GM23338 (cell line): ENCODE data around the gene DCAF7. TPM values are rescaled to one million over a fixed set of nuclear protein-coding genes. Genes with fewer than 3 reads are reported as not detected.

ENCODE experiments used
- CREB1 ChIP-seq: fragments of 250-450 bp; sonication (Bioruptor Pico); IDR thresholded peaks from 2 replicates; pipeline ENCODE4 v1.5.0; 2020; ENCODE audit warnings: low read depth, mild to moderate bottlenecking, moderate library complexity
- EZH2phosphoT487 ChIP-seq: fragments of 200-600 bp; sonication (generic); IDR thresholded peaks from one replicate; pipeline ENCODE4 v1.8.1; 2018; ENCODE audit warnings: antibody characterized with exemption; ENCODE audit not compliant: unreplicated experiment
- JUNB ChIP-seq: IDR thresholded peaks from one replicate; pipeline ENCODE4 v1.6.1; 2016; ENCODE audit warnings: antibody characterized with exemption; ENCODE audit not compliant: unreplicated experiment
- REST ChIP-seq: IDR thresholded peaks from one replicate; pipeline ENCODE4 v1.6.1; 2018; ENCODE audit warnings: antibody characterized with exemption; ENCODE audit not compliant: unreplicated experiment
- STAT1 ChIP-seq: IDR thresholded peaks from one replicate; pipeline ENCODE4 v1.6.1; 2016; ENCODE audit warnings: antibody characterized with exemption; ENCODE audit not compliant: unreplicated experiment
- ZNF114 ChIP-seq: fragments of 250-450 bp; sonication (Bioruptor Pico); IDR thresholded peaks from 2 replicates; pipeline ENCODE4 v1.5.0; 2020; ENCODE audit warnings: mild to moderate bottlenecking, moderate library complexity
- ZNF462 ChIP-seq: fragments of 250-450 bp; sonication (Bioruptor Pico); IDR thresholded peaks from 2 replicates; pipeline ENCODE4 v1.5.0; 2020; ENCODE audit warnings: mild to moderate bottlenecking, moderate library complexity
- polyA plus RNA-seq: library from polyadenylated mRNA; unstranded; fragments of >200 nt; fragmentation: Nextera tagmentation; extraction: Ambion mirVana; gene quantifications from 2 replicates; pipeline ENCODE4 v1.2.1, GENCODE V29; 2016
- total RNA-seq: library from RNA; depleted of rRNA; stranded (reverse); fragments of >200 nt; shearing (Covaris generic); gene quantifications from 2 replicates; pipeline ENCODE4 v1.2.3, GENCODE V29; 2014

DCAF7 gene
- total and polyA plus RNA-seq, 2 experiments from 2014 or later = 31.3 to 60.1 TPM

- TF ChIP-seq ZNF462 (no peak), REST (no peak), EZH2phosphoT487 (no peak), ZNF114 (CRISPR knock-in tag) (no peak), JUNB (no peak), CREB1 (no peak), STAT1 (no peak)
These were observed 71.0 kb downstream of the DCAF7 start (continued) for GRCh38 chr17:63621229-63621683.
